Fibroblast of skin of left biceps (primary cell): ENCODE results near the gene SGMS1.

ENCODE experiments used
- DNase-seq, 2 experiments: peaks; one replicate each; pipeline ENCODE4 v3.0.0-alpha.2; 2013; ENCODE audit warnings: low read depth in 2 of 2

SGMS1 gene

GRCh38 chr10:50613150-50613549, 10.6 kb downstream of the SGMS1 start:
- no peak for DNase-seq

DNA sequence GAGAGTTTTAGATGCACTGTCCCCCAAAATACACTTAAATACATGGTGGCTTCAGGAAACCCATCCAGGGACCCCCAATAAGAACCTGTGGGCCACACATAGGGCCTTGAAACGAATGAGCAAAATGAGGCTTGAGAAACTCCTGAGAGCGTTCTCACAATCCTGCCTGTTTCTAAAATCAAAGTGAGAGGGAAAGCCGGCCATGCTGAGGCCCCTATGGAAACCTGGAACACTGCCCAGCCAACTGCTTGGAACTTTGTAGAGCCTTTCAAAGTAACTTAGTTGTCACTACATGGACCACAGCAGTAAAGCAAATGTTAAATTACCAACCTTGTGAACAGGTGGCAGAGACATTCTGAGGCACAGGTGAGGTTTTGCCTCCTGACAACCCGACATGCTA, 13.4 kb downstream of the SGMS1 start:
- DNase-seq = no peak

GRCh38 chr10:50607356-50607925, 16.3 kb downstream of the SGMS1 start:
- DNase-seq = no peak

DNA sequence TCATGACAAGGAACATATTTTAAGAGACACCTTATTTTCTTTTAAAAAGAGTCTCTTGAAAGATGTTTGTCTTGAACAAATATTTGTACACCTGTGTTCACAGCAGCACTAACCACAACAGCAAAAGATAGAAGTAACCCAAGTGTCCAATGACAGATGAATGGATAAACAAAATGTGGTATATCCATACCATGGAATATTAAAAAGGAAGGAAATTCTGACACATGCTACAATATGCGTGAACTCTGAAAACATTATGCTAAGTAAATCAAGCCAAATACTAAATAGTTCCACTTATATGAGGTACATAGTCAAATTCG, 17.8 kb downstream of the SGMS1 start:
- no peak for DNase-seq

GRCh38 chr10:50605269-50605950, 18.3 kb downstream of the SGMS1 start:
- DNase-seq = peak; percentile 95 to 96

GRCh38 chr10:50604809-50605208, 18.9 kb downstream of the SGMS1 start:
- DNase-seq = no peak

GRCh38 chr10:50604049-50604640, 19.6 kb downstream of the SGMS1 start:
- DNase-seq = peak in 1 of 2 experiments; percentile 54

GRCh38 chr10:50603151-50603850, 20.5 kb downstream of the SGMS1 start:
- no peak for DNase-seq

DNA sequence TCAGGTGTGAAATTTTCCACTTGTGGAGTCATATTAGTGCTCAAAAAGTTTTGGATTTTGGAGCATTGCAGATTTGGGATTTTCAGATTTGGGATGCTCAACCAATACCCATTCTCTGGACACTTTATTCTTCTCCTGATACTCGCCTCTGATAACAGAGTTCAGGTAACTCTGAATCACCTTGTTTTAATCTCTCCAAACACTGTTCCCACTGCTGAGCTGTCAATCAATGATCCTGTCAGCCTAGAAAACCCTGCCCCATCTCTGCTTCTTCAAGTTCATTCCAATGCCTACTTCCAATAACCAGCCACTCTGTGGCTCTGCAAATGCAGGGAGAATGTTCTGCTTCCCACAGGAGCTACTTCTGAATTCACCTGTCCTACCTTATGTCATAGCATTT, 21.8 kb downstream of the SGMS1 start:
- DNase-seq = no peak

- DNase-seq = no peak
Observed at GRCh38 chr10:50600831-50601477, 22.8 kb downstream of the SGMS1 start.

GRCh38 chr10:50600286-50600685, 23.5 kb downstream of the SGMS1 start:
- DNase-seq = no peak

- no peak for DNase-seq
Observed at GRCh38 chr10:50596897-50597296, 26.9 kb downstream of the SGMS1 start.

DNA sequence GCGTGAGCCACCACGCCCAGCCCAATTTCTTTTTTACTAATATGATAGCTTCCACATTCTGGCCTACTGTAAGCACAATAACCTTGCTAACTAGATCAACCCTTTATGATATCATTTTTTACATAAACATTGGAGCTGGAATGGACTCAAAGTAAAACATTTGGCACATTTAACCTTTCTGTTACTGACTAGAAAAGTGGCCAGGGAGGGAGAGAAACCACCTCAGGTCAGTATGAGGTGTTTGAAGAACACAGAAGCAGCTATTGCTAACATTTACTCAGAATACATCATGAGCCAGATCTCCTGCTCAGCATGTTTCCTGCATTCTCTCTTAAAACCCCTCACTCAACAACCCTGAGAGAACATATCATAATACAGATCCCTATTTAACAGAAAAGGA, 27.3 kb downstream of the SGMS1 start:
- DNase-seq = no peak

GRCh38 chr10:50595785-50596184, 28.0 kb downstream of the SGMS1 start:
- DNase-seq = no peak

DNA sequence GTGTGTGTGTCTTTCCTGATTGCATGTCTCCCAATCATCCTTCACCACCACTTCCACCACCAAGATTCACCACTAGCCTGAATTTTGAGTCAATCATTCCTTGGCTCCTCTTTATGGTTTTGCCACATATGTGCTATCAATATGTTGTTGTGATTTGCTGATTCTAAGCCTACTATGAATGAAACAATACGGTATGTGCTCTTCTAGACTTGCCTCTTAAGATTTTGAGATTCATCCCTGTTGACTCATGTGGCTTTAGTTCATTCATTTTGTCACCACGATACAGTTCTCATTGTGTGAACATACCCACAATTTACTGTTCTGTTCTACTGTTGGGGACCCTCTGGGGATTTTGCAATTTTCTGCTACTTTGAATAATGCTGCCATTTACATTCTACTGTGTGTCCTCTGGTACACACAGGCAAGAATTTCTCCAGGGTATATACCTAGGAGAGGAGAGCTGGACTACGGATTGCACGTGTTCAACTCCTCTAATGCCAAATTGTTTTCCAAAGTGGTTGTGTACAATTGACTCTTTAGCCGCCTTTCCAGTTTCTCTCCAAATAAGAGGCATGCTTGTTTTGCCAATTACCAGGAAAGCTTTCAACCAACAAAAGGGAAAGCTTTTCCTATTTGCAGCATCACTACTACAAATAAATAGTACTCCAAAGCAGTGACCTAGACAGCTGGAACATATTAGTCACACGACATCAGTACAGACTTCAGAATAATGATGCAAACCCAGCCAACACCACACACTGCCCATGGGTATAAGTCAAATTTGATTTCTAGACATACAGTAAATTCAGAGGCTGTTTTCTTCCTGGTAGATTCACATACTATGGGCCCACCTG, 30.0 kb downstream of the SGMS1 start:
- peak in 1 of 2 experiments; percentile 43 for DNase-seq

GRCh38 chr10:50592961-50593418, 30.8 kb downstream of the SGMS1 start:
- no peak for DNase-seq

DNA sequence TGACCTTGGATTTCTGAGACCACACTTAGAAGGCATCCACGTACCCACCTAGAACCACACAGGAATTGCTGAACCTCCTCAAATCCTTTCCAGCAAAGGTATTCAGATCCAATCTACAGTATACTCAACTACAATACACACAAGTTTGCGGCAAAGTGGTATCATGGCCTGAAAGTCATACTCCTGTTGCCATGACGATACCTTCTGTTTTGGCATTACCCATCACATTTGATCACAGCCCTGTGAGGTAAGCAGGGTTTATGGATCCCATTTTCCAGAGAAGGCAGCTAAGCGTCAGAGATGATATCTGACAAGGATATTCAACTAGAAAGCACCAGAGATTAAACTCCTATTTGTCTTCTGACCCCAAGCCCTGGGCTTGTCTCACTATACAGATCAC, 32.8 kb downstream of the SGMS1 start:
- no peak for DNase-seq

- no peak for DNase-seq
Observed at GRCh38 chr10:50586740-50587088, 37.0 kb downstream of the SGMS1 start.

- DNase-seq = no peak
Observed at GRCh38 chr10:50585921-50586739, 37.6 kb downstream of the SGMS1 start.
